Motor neuron (in vitro differentiated cells): ENCODE measurements around the gene HERPUD2. TPM values are rescaled to one million over a fixed set of nuclear protein-coding genes. Genes with fewer than 3 reads are reported as not detected.
"Not testable (repeated sequence)": the region's sequence is repeated elsewhere in the genome, so short reads cannot be mapped to it uniquely, and the experiment has no call there.

Experiments
- ATAC-seq, 8 experiments: fragments of 200-7000 bp; cut with Tn5 transposase; replicated peaks in 6 of 8; 2 replicates each; pipeline ENCODE4 v1.8.0; 2021; ENCODE audit warnings: mild to moderate bottlenecking in 8 of 8, moderate library complexity in 8 of 8
- H3K27ac ChIP-seq, 2 donors: fragments of 250-450 bp; sonication (Bioruptor Pico); 2 replicates each; pipeline ENCODE4 v1.9.0; 2021; ENCODE audit warnings: antibody characterized with exemption in 2 of 2, mild to moderate bottlenecking in 2 of 2, moderate library complexity in 1 of 2
- H3K4me1 ChIP-seq, 2 donors: fragments of 250-450 bp; sonication (Bioruptor Pico); replicated peaks in 1 of 2; 2 replicates each; pipeline ENCODE4 v1.6.1; 2021; ENCODE audit warnings: antibody characterized with exemption in 2 of 2, mild to moderate bottlenecking in 2 of 2, moderate library complexity in 1 of 2
- H3K4me3 ChIP-seq, 5 donors: fragments of 250-450 bp; sonication (Bioruptor Pico); 2 replicates each; pipeline ENCODE4 v1.9.0; 2021; ENCODE audit warnings: antibody characterized with exemption in 5 of 5, mild to moderate bottlenecking in 5 of 5, moderate library complexity in 4 of 5
- WGBS, 10 experiments: fragments of 450-650 bp; shearing (Covaris generic); methylation state at CpG; one replicate each; pipeline ENCODE4 v1.0.0; 2022; 5-methylcytosine and 5-hydroxymethylcytosine counted together
- in situ Hi-C, 9 experiments: fragments of 400-800 bp; cut with MboI; loops; one replicate each; pipeline ENCODE4 v1.15.0; 2021; ENCODE audit warnings: low sequenced_read_pairs in 9 of 9, low pct_unique_long_range_greater_than_20kb in 2 of 9; ENCODE audit not compliant: unreplicated experiment in 9 of 9
- total RNA-seq, 8 experiments: library from RNA; unstranded; fragments of 300-600 nt; gene quantifications; 2 replicates each; pipeline versions ENCODE4 v1.2.3 to v1.2.4, GENCODE V29; 2022

The HERPUD2 gene
- total RNA-seq, 8 experiments from 2014 or later = 13.4 to 25.6 (median 15.4) TPM

DNA sequence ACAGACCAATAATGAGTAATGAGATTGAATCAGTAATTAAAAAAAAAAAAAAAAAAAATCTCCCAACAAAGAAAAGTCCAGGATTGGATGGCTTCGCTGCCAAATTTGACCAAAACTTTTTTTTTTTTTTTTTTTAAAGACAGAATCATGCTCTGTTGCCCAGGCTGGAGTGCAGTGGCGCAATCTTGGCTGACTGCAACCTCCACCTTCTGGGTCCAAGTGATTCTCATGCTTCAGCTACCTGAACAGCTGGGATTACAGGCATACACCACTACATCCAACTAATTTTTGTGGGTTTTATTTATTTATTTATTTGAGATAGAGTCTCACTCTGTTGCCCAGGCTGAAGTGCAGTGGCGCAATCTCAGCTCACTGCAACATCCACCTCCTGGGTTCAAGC, 40.4 kb downstream of the HERPUD2 start:
- H3K27ac ChIP-seq, H3K4me3 ChIP-seq, H3K4me1 ChIP-seq, ATAC-seq, in situ Hi-C loops: not testable (repeated sequence)
- 67 to 100% (median 94%) methylated on average over 1 to 3 of the region's 3 CpGs for WGBS, 10 experiments

- in situ Hi-C loops = no loop called here
- Histone ChIP-seq H3K4me1 (peaks cover 3 to 5% of the 10 kb centered on the region in 2 donors), H3K27ac (no peak overlapping the region), H3K4me3 (no peak overlapping the region)
- no peak for ATAC-seq
- WGBS, 10 experiments = 88 to 100% (median 96%) methylated on average over 1 to 5 of the region's 5 CpGs
Measured at GRCh38 chr7:35652124-35652523, 42.8 kb downstream of the HERPUD2 start.

- Histone ChIP-seq H3K27ac (no peak overlapping the region), H3K4me3 (no peak overlapping the region), H3K4me1 (peaks cover 10 to 14% of the 10 kb centered on the region in 2 donors)
- 100% methylated on average over 1 to 2 of the region's 4 CpGs; no CpG with 5 or more reads in 5 of the 10 experiments for WGBS, 10 experiments
- ATAC-seq = no peak
- in situ Hi-C loops = no loop called here
Measured at GRCh38 chr7:35650751-35651150, 44.2 kb downstream of the HERPUD2 start.

DNA sequence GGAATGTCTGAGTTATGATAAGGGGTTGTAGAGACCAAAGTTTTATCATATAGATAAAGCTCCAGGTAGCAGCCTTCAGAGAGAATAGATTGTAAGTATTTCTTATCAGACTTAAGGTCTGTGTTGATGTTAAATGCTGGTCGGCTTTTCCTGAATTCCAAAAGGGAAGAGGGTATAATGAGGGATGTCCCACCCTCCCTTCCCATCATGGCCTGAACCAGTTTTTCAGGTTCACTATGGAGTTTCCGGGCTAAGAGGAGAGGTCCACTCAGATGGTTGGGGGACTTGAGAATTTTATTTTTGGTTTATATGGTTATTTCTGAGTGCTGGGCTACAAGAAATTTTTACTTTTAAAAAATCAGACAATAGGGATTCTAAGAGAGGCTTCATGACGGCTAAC, 45.2 kb downstream of the HERPUD2 start:
- H3K27ac ChIP-seq = no peak overlapping the region
- in situ Hi-C loops = no loop called here
- 90 to 100% (median 100%) methylated on average over 1 to 3 of the region's 3 CpGs; no CpG with 5 or more reads in 1 of the 10 experiments for WGBS, 10 experiments
- peaks cover 10 to 14% of the 10 kb centered on the region in 2 donors for H3K4me1 ChIP-seq
- ATAC-seq = no peak
- H3K4me3 ChIP-seq = no peak overlapping the region

GRCh38 chr7:35648367-35648766, 46.6 kb downstream of the HERPUD2 start:
- WGBS, 10 experiments = 40 to 100% (median 75%) methylated on average over 1 to 3 of the region's 3 CpGs; no CpG with 5 or more reads in 1 of the 10 experiments
- no peak overlapping the region for H3K27ac ChIP-seq
- peak in 1 of 8 experiments; percentile 50 for ATAC-seq

DNA sequence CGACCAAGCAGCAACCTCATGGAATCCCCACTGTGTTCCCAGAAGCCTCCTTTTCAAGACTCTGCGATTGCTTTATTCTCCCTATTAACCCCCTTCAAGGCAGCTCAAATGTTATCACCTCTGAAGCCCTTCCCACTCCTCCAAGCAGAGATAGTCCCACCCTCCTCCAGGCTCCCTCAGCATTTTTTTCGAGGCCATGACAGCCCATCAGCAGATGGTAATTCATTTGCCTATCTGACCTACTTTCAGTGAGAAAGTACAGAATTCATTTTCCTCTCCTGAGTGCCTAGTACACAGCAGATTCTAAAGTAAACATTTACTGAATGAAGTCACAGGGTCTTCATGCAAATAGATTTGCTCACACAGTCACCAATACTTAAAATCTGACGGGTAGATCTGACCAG, 47.8 kb downstream of the HERPUD2 start:
- WGBS, 10 experiments = 0 to 75% (median 38%) methylated on average over 1 to 4 of the region's 4 CpGs; no CpG with 5 or more reads in 3 of the 10 experiments
- in situ Hi-C loops = no loop called here
- H3K4me1 ChIP-seq = peaks cover 10 to 14% of the 10 kb centered on the region in 2 donors
- ATAC-seq = peak; percentile 73 to 96 (median 88)
- no peak overlapping the region for H3K27ac ChIP-seq
- no peak overlapping the region for H3K4me3 ChIP-seq

More at GRCh38 chr7:35648367-35648766, 46.6 kb downstream of the HERPUD2 start:
- in situ Hi-C loops = no loop called here
- Histone ChIP-seq H3K4me3 (no peak overlapping the region), H3K4me1 (peaks cover 10 to 14% of the 10 kb centered on the region in 2 donors)

GRCh38 chr7:35646289-35647023, 48.5 kb downstream of the HERPUD2 start:
- ATAC-seq = no peak
- H3K4me1 ChIP-seq = peaks cover 10 to 14% of the 10 kb centered on the region in 2 donors
- in situ Hi-C loops = no loop called here
- 0 to 71% (median 50%) methylated on average over 1 to 3 of the region's 3 CpGs for WGBS, 10 experiments
- no peak overlapping the region for H3K4me3 ChIP-seq
- H3K27ac ChIP-seq = no peak overlapping the region

- Histone ChIP-seq H3K4me1 (peaks cover 10 to 14% of the 10 kb centered on the region in 2 donors), H3K27ac (no peak overlapping the region), H3K4me3 (no peak overlapping the region)
- 92 to 100% (median 96%) methylated on average over 2 to 4 of the region's 4 CpGs for WGBS, 10 experiments
- no peak for ATAC-seq
- in situ Hi-C loops = no loop called here
Measured at GRCh38 chr7:35645691-35646090, 49.2 kb downstream of the HERPUD2 start.

- no peak overlapping the region for H3K4me3 ChIP-seq
- WGBS, 10 experiments = 0 to 90% (median 55%) methylated on average over 1 to 3 of the region's 3 CpGs; no CpG with 5 or more reads in 3 of the 10 experiments
- ATAC-seq = peak in 3 of 8 experiments; percentile 42 to 81 (median 77)
- H3K27ac ChIP-seq = no peak overlapping the region
- H3K4me1 ChIP-seq = no peaks in the 10 kb centered on the region
- in situ Hi-C loops = no loop called here
Measured at GRCh38 chr7:35630024-35630972, 64.6 kb downstream of the HERPUD2 start.

DNA sequence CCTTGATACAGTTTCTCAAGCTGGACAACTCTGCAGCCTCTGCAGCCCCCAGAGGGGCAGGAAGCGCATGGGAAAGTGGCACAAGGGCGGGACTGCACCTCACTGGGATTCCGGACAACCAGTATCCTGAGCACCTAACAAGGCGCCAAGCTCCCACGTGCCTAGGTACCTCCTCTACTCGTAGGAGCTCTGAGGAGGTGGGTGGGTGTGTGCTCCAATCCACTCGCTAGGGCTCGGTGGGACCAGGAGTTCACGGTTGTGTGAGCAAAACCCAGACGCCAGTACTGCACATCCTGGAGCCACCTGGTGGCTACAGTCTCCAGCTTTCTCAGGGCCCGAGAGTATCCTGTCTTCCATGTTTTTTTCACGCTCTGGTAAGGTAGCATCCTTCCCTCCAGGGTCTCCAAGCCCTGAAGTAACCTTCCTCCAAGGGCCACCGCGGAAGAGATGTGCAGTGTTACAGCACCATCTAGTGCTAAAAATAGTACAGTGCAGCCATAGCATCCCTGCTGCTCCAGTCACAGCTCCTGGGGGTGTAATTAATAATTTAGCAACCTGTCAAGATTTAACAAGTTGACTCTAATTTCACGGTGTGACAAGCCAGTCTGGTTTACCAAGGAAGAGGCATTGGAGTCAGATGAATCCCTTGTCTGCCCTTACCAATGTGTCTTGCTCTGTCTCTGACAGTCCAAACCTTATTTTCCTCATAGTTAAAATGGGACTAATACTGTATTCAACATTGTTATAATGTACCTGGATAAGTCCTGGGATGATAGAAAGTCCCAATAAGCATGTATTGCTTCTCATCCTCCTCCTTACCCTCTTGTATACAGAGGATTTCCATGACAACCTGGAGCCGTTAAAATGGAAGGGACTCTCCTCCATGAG, 70.4 kb downstream of the HERPUD2 start:
- ATAC-seq = peak; percentile 66 to 91 (median 82)
- in situ Hi-C loops = no loop called here
- H3K4me3 ChIP-seq = no peak overlapping the region
- no peak overlapping the region for H3K27ac ChIP-seq
- WGBS, 10 experiments = 0 to 80% (median 57%) methylated on average over 1 to 10 of the region's 16 CpGs; no CpG with 5 or more reads in 2 of the 10 experiments
- H3K4me1 ChIP-seq = no peaks in the 10 kb centered on the region

- no peak overlapping the region for H3K27ac ChIP-seq
- no peaks in the 10 kb centered on the region for H3K4me1 ChIP-seq
- ATAC-seq = peak in 2 of 8 experiments; percentile 33 to 79
- in situ Hi-C loops = no loop called here
- 9 to 100% (median 85%) methylated on average over 1 to 2 of the region's 2 CpGs; no CpG with 5 or more reads in 2 of the 10 experiments for WGBS, 10 experiments
- no peak overlapping the region for H3K4me3 ChIP-seq
Measured at GRCh38 chr7:35623381-35623780, 71.6 kb downstream of the HERPUD2 start.

DNA sequence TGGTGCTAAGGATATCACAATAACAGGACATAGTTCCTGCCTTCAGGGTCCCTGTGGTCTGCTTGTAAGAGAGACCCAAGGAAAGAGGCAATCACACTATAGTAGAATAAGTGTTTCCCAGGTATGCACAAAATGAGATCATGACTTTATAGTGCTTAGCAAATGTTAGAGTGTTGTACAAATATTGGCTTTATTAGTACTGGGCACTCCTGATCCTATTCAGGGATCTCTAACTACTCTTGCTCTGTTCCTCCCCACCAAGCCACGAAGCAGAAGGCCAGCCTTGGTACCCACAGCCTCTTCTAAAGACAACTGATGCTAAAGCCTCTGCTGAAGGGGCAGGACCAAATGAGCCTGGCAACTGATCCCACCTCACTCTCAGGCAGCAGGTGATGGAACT, 75.1 kb downstream of the HERPUD2 start:
- Histone ChIP-seq H3K4me3 (no peak overlapping the region), H3K27ac (no peak overlapping the region), H3K4me1 (no peaks in the 10 kb centered on the region)
- in situ Hi-C loops = no loop called here
- no peak for ATAC-seq
- 60 to 89% (median 71%) methylated on average over 1 of the region's 1 CpG; no CpG with 5 or more reads in 7 of the 10 experiments for WGBS, 10 experiments
